ENCODE results near the gene HPS1.

DNA sequence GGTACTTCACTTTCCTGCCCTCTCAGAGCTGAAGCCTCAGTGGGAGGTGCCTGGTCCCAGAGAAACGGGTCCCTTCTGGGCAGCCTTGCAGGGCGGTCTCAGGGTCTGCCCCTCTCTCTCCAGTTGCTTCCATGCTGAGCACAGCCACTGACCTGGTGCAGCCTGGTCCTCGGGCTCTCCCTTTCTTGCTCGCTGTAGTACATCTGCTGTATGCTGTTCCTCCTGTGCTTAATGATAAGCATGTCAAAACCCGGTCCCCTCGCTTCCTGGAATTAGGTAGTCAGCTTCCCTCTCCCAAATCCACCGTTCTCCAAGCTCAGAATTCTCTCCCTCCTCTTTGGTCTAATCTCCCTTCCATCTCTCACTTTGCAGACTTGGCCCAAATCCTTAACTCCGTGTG is 11.0 kb upstream of the HPS1 start:
- no peak for TF ChIP-seq CTCF (IDR thresholded peaks at IDR 0.05; ENCODE audit: insufficient read depth, low read depth, low read length)
- TF ChIP-seq EZH2 (IDR thresholded peaks at IDR 0.05; ENCODE audit: insufficient read depth, low read length) = no peak
